Measurements from ENCODE around the gene OR2L5. TPM values are rescaled to one million over a fixed set of nuclear protein-coding genes. Genes with fewer than 3 reads are reported as not detected.

Gene OR2L5, protein sequence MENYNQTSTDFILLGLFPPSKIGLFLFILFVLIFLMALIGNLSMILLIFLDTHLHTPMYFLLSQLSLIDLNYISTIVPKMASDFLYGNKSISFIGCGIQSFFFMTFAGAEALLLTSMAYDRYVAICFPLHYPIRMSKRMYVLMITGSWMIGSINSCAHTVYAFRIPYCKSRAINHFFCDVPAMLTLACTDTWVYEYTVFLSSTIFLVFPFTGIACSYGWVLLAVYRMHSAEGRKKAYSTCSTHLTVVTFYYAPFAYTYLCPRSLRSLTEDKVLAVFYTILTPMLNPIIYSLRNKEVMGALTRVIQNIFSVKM
- under 0.01 TPM in 1 of 2 replicates, not detected in the other for total RNA-seq (2012; rRNA removed)

DNA sequence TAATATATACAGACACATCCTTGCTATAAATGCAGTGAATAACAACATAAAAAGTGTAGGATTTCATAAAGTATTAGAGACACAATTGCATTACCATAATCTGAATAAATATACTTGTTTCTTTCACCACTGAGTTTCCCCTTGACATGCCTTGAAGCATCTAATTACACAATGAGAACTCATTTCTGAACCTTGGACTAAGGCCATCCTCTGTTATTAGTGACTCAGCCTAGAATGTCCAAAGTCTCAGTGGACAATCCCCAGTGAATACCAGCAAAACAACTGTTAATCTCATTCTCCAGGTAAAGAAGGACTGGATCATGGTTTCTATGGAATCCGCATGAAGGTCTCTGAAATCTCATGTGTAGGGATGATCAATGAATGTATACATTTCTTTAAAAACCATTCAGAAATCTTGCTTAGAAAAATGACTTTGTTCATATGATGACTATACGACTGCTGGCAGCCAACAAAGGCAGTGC, at the start of gene OR2L5:
OR2L5 (plus strand) TSS at position 432 of the 482 bp plus-strand sequence. CDS start 8,288 bp downstream, outside the sequence.
- Histone ChIP-seq H3K9ac (ENCODE audit: low read depth, low read length) (no peak within 1 kb of the TSS), H3K4me2 (ENCODE audit: low read length) (no peak within 1 kb of the TSS), H3K4me3 (ENCODE audit: low read length) (no peak within 1 kb of the TSS), H3K9me3 (replicated peaks; ENCODE audit: low read length) (no peaks in the 10 kb centered on the region), H3K4me1 (ENCODE audit: control insufficient read depth, insufficient read depth, low read length) (no peaks in the 10 kb centered on the region), H3K27me3 (ENCODE audit: control insufficient read depth, insufficient read depth, low read length) (no peaks in the 10 kb centered on the region), H3K36me3 (ENCODE audit: insufficient read depth, low read length) (no peaks in the 10 kb centered on the region)

- Histone ChIP-seq H3K4me3 (ENCODE audit: low read length) (no peak within 1 kb of the TSS), H3K27me3 (ENCODE audit: control insufficient read depth, insufficient read depth, low read length) (no peaks in the 10 kb centered on the region), H3K36me3 (ENCODE audit: insufficient read depth, low read length) (no peaks in the 10 kb centered on the region), H3K9me3 (replicated peaks; ENCODE audit: low read length) (peaks cover 2% of the 10 kb centered on the region), H3K4me2 (ENCODE audit: low read length) (no peak within 1 kb of the TSS), H3K4me1 (ENCODE audit: control insufficient read depth, insufficient read depth, low read length) (no peaks in the 10 kb centered on the region), H3K9ac (ENCODE audit: low read depth, low read length) (no peak within 1 kb of the TSS)
Observed at GRCh38 chr1:247964933-247965332, 48.5 kb upstream of the OR2L5 start, which contains the start of gene OR2AK2. Gene OR2AK2 (plus strand): TSS chr1:247965233. CDS start chr1:247965377, 144 bp downstream.

GRCh38 chr1:247966532-247967204, 46.8 kb upstream of the OR2L5 start:
- H3K9ac ChIP-seq (ENCODE audit: low read depth, low read length), result no peak overlapping the region

GRCh38 chr1:247992986-247993385, 20.5 kb upstream of the OR2L5 start:
- peaks cover 3% of the 10 kb centered on the region for H3K9me3 ChIP-seq (replicated peaks; ENCODE audit: low read length)
- H3K9ac ChIP-seq (ENCODE audit: low read depth, low read length), result no peak overlapping the region
- H3K4me1 ChIP-seq (ENCODE audit: control insufficient read depth, insufficient read depth, low read length), result no peaks in the 10 kb centered on the region
- no peak overlapping the region for H3K4me3 ChIP-seq (ENCODE audit: low read length)
- no peaks in the 10 kb centered on the region for H3K27me3 ChIP-seq (ENCODE audit: control insufficient read depth, insufficient read depth, low read length)
- H3K4me2 ChIP-seq (ENCODE audit: low read length), result no peak overlapping the region
- no peaks in the 10 kb centered on the region for H3K36me3 ChIP-seq (ENCODE audit: insufficient read depth, low read length)

More at GRCh38 chr1:247966532-247967204, 46.8 kb upstream of the OR2L5 start:
- H3K4me1 ChIP-seq (ENCODE audit: control insufficient read depth, insufficient read depth, low read length), result no peaks in the 10 kb centered on the region
- no peak overlapping the region for H3K4me3 ChIP-seq (ENCODE audit: low read length)
- peaks cover 2% of the 10 kb centered on the region for H3K9me3 ChIP-seq (replicated peaks; ENCODE audit: low read length)
- no peaks in the 10 kb centered on the region for H3K36me3 ChIP-seq (ENCODE audit: insufficient read depth, low read length)
- no peaks in the 10 kb centered on the region for H3K27me3 ChIP-seq (ENCODE audit: control insufficient read depth, insufficient read depth, low read length)
- no peak overlapping the region for H3K4me2 ChIP-seq (ENCODE audit: low read length)

DNA sequence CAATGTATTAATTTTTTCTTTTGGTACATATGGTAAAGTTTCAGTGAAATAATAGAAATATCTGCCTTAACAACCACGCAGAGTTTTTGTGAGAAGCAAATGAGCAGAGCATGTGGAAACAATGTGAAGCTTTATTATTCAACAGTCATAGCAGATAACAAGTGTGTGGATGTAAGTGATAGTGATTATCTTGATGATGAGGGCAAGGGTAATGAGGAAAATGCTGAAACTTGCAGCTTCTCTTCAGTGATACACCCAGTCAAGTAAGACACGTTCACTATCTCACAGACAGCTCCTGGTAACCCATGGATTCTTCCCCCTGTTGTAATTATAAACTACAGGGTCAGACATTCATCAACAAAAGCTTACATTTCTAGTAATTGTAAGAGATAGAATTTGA, 14.6 kb upstream of the OR2L5 start:
- H3K4me1 ChIP-seq (ENCODE audit: control insufficient read depth, insufficient read depth, low read length), result no peaks in the 10 kb centered on the region
- no peaks in the 10 kb centered on the region for H3K36me3 ChIP-seq (ENCODE audit: insufficient read depth, low read length)
- no peak overlapping the region for H3K4me2 ChIP-seq (ENCODE audit: low read length)
- H3K9me3 ChIP-seq (replicated peaks; ENCODE audit: low read length), result peaks cover 3% of the 10 kb centered on the region
- H3K27me3 ChIP-seq (ENCODE audit: control insufficient read depth, insufficient read depth, low read length), result no peaks in the 10 kb centered on the region
- H3K9ac ChIP-seq (ENCODE audit: low read depth, low read length), result no peak overlapping the region
- H3K4me3 ChIP-seq (ENCODE audit: low read length), result no peak overlapping the region

DNA sequence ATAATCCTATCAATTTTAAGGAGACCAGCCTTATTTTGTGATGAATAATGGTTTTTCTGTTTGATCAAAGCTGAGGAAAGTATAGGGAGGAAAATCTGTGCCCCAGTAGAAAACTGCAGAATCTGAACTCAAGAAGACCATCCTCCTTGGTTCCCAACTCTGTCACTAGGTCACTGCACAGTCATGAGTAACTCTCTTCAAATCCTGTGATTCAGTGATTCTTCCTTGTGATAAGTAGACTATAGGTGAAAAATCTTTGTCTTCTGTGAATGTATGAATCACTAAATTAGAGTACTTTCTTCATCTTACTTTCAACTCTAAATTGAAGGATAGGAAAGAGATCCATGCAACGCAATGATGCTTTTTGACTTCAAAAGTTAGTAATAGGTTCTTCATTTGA, 13.3 kb upstream of the OR2L5 start:
- no peak overlapping the region for H3K4me3 ChIP-seq (ENCODE audit: low read length)
- no peaks in the 10 kb centered on the region for H3K27me3 ChIP-seq (ENCODE audit: control insufficient read depth, insufficient read depth, low read length)
- H3K4me1 ChIP-seq (ENCODE audit: control insufficient read depth, insufficient read depth, low read length), result no peaks in the 10 kb centered on the region
- H3K9me3 ChIP-seq (replicated peaks; ENCODE audit: low read length), result peaks cover 3% of the 10 kb centered on the region
- no peak overlapping the region for H3K4me2 ChIP-seq (ENCODE audit: low read length)
- no peak overlapping the region for H3K9ac ChIP-seq (ENCODE audit: low read depth, low read length)
- H3K36me3 ChIP-seq (ENCODE audit: insufficient read depth, low read length), result no peaks in the 10 kb centered on the region

GRCh38 chr1:248007778-248008177, 5.7 kb upstream of the OR2L5 start:
- no peak overlapping the region for H3K4me2 ChIP-seq (ENCODE audit: low read length)
- peaks cover 4% of the 10 kb centered on the region for H3K9me3 ChIP-seq (replicated peaks; ENCODE audit: low read length)
- no peaks in the 10 kb centered on the region for H3K36me3 ChIP-seq (ENCODE audit: insufficient read depth, low read length)
- no peak overlapping the region for H3K9ac ChIP-seq (ENCODE audit: low read depth, low read length)
- H3K27me3 ChIP-seq (ENCODE audit: control insufficient read depth, insufficient read depth, low read length), result no peaks in the 10 kb centered on the region
- no peaks in the 10 kb centered on the region for H3K4me1 ChIP-seq (ENCODE audit: control insufficient read depth, insufficient read depth, low read length)
- H3K4me3 ChIP-seq (ENCODE audit: low read length), result no peak overlapping the region

GRCh38 chr1:248009681-248010080, 3.8 kb upstream of the OR2L5 start:
- Histone ChIP-seq H3K4me2 (ENCODE audit: low read length) (no peak overlapping the region), H3K4me1 (ENCODE audit: control insufficient read depth, insufficient read depth, low read length) (no peaks in the 10 kb centered on the region), H3K9me3 (replicated peaks; ENCODE audit: low read length) (peaks cover 4% of the 10 kb centered on the region), H3K9ac (ENCODE audit: low read depth, low read length) (no peak overlapping the region), H3K36me3 (ENCODE audit: insufficient read depth, low read length) (no peaks in the 10 kb centered on the region), H3K4me3 (ENCODE audit: low read length) (no peak overlapping the region), H3K27me3 (ENCODE audit: control insufficient read depth, insufficient read depth, low read length) (no peaks in the 10 kb centered on the region)

DNA sequence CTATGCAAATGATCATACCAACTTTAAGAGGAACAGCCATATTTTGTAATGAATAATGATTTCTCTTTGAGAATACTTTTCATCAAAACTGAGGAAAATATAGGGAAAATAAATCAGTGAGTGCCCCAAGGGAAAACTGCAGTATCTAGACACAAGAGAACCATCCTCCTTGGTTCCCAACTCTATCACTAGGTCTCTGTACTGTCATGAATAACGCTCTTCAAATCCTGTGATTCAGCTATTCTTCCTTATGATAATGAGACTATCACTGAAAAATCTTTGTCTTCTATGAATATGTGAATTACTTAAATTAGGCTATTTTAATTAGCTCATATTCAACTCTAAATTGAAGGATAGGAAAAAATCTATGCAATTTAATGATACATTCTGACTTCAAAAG, 2.3 kb downstream of the OR2L5 start:
- H3K36me3 ChIP-seq (ENCODE audit: insufficient read depth, low read length), result no peaks in the 10 kb centered on the region
- H3K4me3 ChIP-seq (ENCODE audit: low read length), result no peak overlapping the region
- H3K4me2 ChIP-seq (ENCODE audit: low read length), result no peak overlapping the region
- no peaks in the 10 kb centered on the region for H3K4me1 ChIP-seq (ENCODE audit: control insufficient read depth, insufficient read depth, low read length)
- H3K9me3 ChIP-seq (replicated peaks; ENCODE audit: low read length), result no peaks in the 10 kb centered on the region
- no peak overlapping the region for H3K9ac ChIP-seq (ENCODE audit: low read depth, low read length)
- H3K27me3 ChIP-seq (ENCODE audit: control insufficient read depth, insufficient read depth, low read length), result no peaks in the 10 kb centered on the region

DNA sequence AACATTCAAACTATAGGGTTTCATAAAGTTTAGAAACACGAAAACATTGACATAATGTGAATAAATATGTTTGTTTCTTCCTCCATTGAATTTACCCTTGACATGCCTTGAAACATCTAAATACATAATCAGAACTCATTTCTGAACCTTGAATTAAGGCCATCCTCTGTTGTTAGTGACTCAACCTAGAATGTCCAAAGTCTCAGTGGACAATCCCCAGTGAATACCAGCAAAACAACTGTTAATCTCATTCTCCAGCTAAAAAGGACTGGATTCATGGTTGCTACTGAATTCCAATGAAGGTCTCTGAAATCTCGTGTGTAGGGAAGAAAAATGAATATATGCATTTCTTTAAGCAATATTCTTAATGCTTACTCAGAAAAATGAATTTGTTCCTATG, 16.3 kb downstream of the OR2L5 start, which contains the start of gene OR2L2:
OR2L2 (plus strand) TSS at position 301 of the 400 bp plus-strand sequence. CDS start 8,198 bp downstream, outside the sequence.
- no peak within 1 kb of the TSS for H3K4me3 ChIP-seq (ENCODE audit: low read length)
- H3K27me3 ChIP-seq (ENCODE audit: control insufficient read depth, insufficient read depth, low read length), result no peaks in the 10 kb centered on the region
- H3K9me3 ChIP-seq (replicated peaks; ENCODE audit: low read length), result no peaks in the 10 kb centered on the region
- no peak within 1 kb of the TSS for H3K4me2 ChIP-seq (ENCODE audit: low read length)
- H3K9ac ChIP-seq (ENCODE audit: low read depth, low read length), result no peak within 1 kb of the TSS
- H3K36me3 ChIP-seq (ENCODE audit: insufficient read depth, low read length), result no peaks in the 10 kb centered on the region
- no peaks in the 10 kb centered on the region for H3K4me1 ChIP-seq (ENCODE audit: control insufficient read depth, insufficient read depth, low read length)

DNA sequence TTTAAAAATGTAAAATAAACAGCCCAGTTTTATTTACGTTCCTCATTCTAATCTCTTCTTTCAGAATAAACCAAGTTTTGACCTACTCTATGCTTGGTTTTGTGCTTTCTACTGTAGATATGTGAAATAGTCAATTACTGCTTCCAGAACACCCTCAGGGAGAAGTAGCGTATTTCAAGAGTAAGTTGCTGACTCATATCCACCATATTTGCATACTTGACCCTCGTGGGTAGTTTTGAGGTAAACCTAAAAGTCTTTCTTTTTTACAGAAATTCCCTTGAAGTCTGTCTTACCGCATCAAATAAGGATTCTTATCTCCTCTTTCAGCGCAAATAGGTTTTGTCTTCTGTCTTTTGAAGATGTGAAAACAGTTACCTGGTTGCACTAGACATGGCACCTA, 31.7 kb downstream of the OR2L5 start:
- Histone ChIP-seq H3K4me3 (ENCODE audit: low read length) (no peak overlapping the region), H3K9ac (ENCODE audit: low read depth, low read length) (no peak overlapping the region), H3K27me3 (ENCODE audit: control insufficient read depth, insufficient read depth, low read length) (no peaks in the 10 kb centered on the region), H3K4me2 (ENCODE audit: low read length) (no peak overlapping the region), H3K36me3 (ENCODE audit: insufficient read depth, low read length) (no peaks in the 10 kb centered on the region), H3K4me1 (ENCODE audit: control insufficient read depth, insufficient read depth, low read length) (no peaks in the 10 kb centered on the region), H3K9me3 (replicated peaks; ENCODE audit: low read length) (no peaks in the 10 kb centered on the region)
